Liver (tissue), 3 donors: ENCODE measurements around the gene RNMT.

Experiments used
- GABPA ChIP-seq, 2 donors: IDR thresholded peaks in 1 of 2; conservative IDR thresholded peaks in 1 of 2; 2 replicates each; pipeline ENCODE4 v1.6.1; 2016; ENCODE audit warnings: antibody characterized with exemption in 2 of 2, mild to moderate bottlenecking in 1 of 2, moderate library complexity in 1 of 2
- JUND ChIP-seq, 2 donors: IDR thresholded peaks; 2 replicates each; pipeline ENCODE4 v1.6.1; 2016; ENCODE audit warnings: antibody characterized with exemption in 2 of 2
- RAD21 ChIP-seq, 2 donors: IDR thresholded peaks; 2 replicates each; pipeline ENCODE4 v1.6.1; 2016; ENCODE audit warnings: antibody characterized with exemption in 2 of 2, mild to moderate bottlenecking in 2 of 2
- RXRA ChIP-seq, 2 donors: IDR thresholded peaks; 2 replicates each; pipeline ENCODE4 v1.6.1; 2017 to 2018; ENCODE audit warnings: antibody characterized with exemption in 2 of 2, mild to moderate bottlenecking in 1 of 2
- YY1 ChIP-seq: IDR thresholded peaks from 2 replicates; pipeline ENCODE4 v1.6.1; 2016; ENCODE audit warnings: antibody characterized with exemption, mild to moderate bottlenecking
- TF ChIP-seq, protein P1 (sequence below): fragments of 150-350 bp; IDR thresholded peaks from 2 replicates; pipeline ENCODE4 v1.5.1; 2017; ENCODE audit warnings: improper control_type of control experiment, low read depth, low read length; ENCODE audit not compliant: missing input control
- donor health status: healthy.
- donor health status: healthy.

DNA sequence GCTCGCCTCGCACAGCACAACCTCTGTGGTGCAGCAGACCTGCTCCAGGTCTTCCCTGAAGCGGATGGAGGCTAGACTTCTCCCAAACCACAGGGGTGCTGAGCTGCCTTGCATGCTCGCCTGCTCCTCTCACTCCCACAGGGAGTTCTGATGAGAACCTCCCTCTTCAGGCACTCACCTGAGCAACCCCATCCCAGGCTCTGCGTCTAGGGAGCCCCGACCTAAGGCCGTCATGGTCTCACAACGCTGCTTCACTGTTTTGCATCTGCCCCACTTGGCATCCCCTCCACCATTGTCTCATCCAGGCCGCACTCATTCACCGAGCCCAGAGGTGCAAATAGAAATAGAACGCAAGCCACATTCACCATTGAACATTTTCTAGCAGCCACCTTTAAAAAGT, 72.9 kb downstream of the RNMT start:
- TF ChIP-seq, protein P1, sequence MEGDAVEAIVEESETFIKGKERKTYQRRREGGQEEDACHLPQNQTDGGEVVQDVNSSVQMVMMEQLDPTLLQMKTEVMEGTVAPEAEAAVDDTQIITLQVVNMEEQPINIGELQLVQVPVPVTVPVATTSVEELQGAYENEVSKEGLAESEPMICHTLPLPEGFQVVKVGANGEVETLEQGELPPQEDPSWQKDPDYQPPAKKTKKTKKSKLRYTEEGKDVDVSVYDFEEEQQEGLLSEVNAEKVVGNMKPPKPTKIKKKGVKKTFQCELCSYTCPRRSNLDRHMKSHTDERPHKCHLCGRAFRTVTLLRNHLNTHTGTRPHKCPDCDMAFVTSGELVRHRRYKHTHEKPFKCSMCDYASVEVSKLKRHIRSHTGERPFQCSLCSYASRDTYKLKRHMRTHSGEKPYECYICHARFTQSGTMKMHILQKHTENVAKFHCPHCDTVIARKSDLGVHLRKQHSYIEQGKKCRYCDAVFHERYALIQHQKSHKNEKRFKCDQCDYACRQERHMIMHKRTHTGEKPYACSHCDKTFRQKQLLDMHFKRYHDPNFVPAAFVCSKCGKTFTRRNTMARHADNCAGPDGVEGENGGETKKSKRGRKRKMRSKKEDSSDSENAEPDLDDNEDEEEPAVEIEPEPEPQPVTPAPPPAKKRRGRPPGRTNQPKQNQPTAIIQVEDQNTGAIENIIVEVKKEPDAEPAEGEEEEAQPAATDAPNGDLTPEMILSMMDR: no peak
- TF ChIP-seq JUND (IDR thresholded peaks at IDR 0.05) (no peak), RAD21 (IDR thresholded peaks at IDR 0.05) (no peak), GABPA (IDR thresholded peaks at IDR 0.05 in 1 of 2, conservative IDR thresholded peaks at IDR 0.05 in 1 of 2) (no peak), YY1 (no peak), RXRA (IDR thresholded peaks at IDR 0.05) (no peak)
